Stomach (tissue), 9 donors: ENCODE results near the gene GCH1. TPM values are rescaled to one million over a fixed set of nuclear protein-coding genes. Genes with fewer than 3 reads are reported as not detected.

Experiments
- DNase-seq, 2 donors: peaks; one replicate each; pipeline versions ENCODE4 v3.0.0 to v3.0.0-alpha.2; 2013 to 2019
- H3K27ac ChIP-seq, 5 donors: fragments of 200-600 bp in 4 of 5; sonication (generic) in 4 of 5; one replicate each; pipeline ENCODE4 v1.5.1; 2013 to 2019; ENCODE audit warnings: mild to moderate bottlenecking in 1 of 5, moderate library complexity in 1 of 5
- H3K27me3 ChIP-seq, 3 donors: fragments of 200-600 bp; sonication (generic); one replicate each; pipeline ENCODE4 v1.5.1; 2017 to 2019; ENCODE audit warnings: mixed run types in 1 of 3
- H3K36me3 ChIP-seq, 4 donors: fragments of 200-600 bp; sonication (generic); 1 replicate in 3 of 4; 2 replicates in 1 of 4; pipeline ENCODE4 v1.5.1; 2016 to 2019
- H3K4me1 ChIP-seq, 4 donors: fragments of 200-600 bp; sonication (generic); one replicate each; pipeline ENCODE4 v1.5.1; 2016 to 2019
- H3K4me3 ChIP-seq, 4 donors: fragments of 200-600 bp; sonication (generic) in 3 of 4; one replicate each; pipeline ENCODE4 v1.5.1; 2016 to 2019; ENCODE audit warnings: mild to moderate bottlenecking in 1 of 4
- H3K9me3 ChIP-seq, 4 donors: fragments of 200-600 bp; sonication (generic); one replicate each; pipeline ENCODE4 v1.5.1; 2016 to 2019
- CTCF ChIP-seq, 7 experiments: fragments of 450-650 bp in 4 of 7; fragments of 200-600 bp in 3 of 7; sonication (generic) in 3 of 7; IDR thresholded peaks; one replicate each; pipeline ENCODE4 v1.5.1; 2016 to 2019; ENCODE audit warnings: antibody characterized with exemption in 7 of 7, control low read depth in 2 of 7, mild to moderate bottlenecking in 1 of 7
- EP300 ChIP-seq: sonication (generic); formaldehyde crosslinking; IDR thresholded peaks from one replicate; pipeline ENCODE4 v1.6.1; 2017; ENCODE audit warnings: antibody characterized with exemption
- POLR2A ChIP-seq, 4 donors: fragments of 450-650 bp; IDR thresholded peaks; one replicate each; pipeline ENCODE4 v1.6.1; 2016; ENCODE audit warnings: antibody characterized with exemption in 4 of 4, control low read depth in 2 of 4, mild to moderate bottlenecking in 1 of 4, moderate library complexity in 1 of 4
- POLR2AphosphoS5 ChIP-seq, 3 donors: sonication (generic); formaldehyde crosslinking; IDR thresholded peaks; one replicate each; pipeline ENCODE4 v1.6.1; 2016; ENCODE audit warnings: antibody characterized with exemption in 3 of 3
- WGBS, 5 donors: extraction: QIAGEN DNeasy Blood & Tissue Kit in 3 of 5; methylation state at CpG; one replicate each; pipeline versions ENCODE4 v1.1.5 to v1.1.7; 2013 to 2018; 5-methylcytosine and 5-hydroxymethylcytosine counted together
- intact Hi-C: fragments of 100-400 bp; cut with DNase I; formaldehyde crosslinking; loops from one replicate; pipeline ENCODE4 v1.15.1; 2023; ENCODE audit warnings: low total_unique reads
- polyA plus RNA-seq, 3 donors: library from polyadenylated mRNA; stranded (reverse); fragments of 200-250 nt; gene quantifications; one replicate each; pipeline ENCODE4 v1.2.3, GENCODE V29; 2013
- small RNA-seq, 4 donors: library from RNA; depleted of rRNA; stranded (forward); fragments of <200 nt; gene quantifications; one replicate each; pipeline ENCODE3, GENCODE V24; 2016
- total RNA-seq, 5 donors: library from RNA; depleted of rRNA; stranded (reverse); fragments of >200 nt; gene quantifications; one replicate each; pipeline versions ENCODE4 v1.1.0 to v1.2.3, GENCODE V29; 2014 to 2016
- donor health status: healthy with polysubstance abuse.
- donor health status: Bipolar disorder and iron deficiency.
- donor health status: healthy.

The GCH1 gene
- total and polyA plus RNA-seq, 8 donors: 0.58 to 52.1 (median 10.4) TPM

DNA sequence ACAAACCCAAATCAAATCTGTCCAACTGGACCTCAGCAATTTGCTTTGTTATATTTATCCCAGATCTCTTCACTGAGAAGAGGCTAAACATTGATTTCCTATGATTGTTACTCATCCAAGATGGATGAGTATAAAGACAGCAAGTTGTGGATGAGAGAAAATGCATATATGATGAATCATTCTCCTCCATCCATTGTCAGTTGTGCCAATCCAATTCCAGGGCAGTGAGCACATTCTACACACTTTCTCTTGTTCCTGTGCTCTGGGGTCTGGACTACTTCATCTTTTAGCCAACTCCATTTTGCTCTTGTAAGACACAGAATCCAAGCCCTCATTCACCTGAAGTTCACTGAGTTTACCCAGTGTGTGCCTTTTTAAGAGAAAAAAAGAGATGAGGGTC, 105.7 kb downstream of the GCH1 start:
- intact Hi-C loops: no loop called here
- H3K4me3 ChIP-seq: no peak overlapping the region
- H3K4me1 ChIP-seq: no peaks in the 10 kb centered on the region
- H3K36me3 ChIP-seq: peaks cover 0 to 9% (median 0%) of the 10 kb centered on the region in 4 donors
- H3K27ac ChIP-seq: no peak overlapping the region
- no peak for DNase-seq
- peaks cover 0 to 10% (median 4%) of the 10 kb centered on the region in 4 donors for H3K9me3 ChIP-seq
- TF ChIP-seq POLR2AphosphoS5 (IDR thresholded peaks at IDR 0.05) (no peak), CTCF (IDR thresholded peaks at IDR 0.05) (no peak), EP300 (no peak), POLR2A (IDR thresholded peaks at IDR 0.05) (no peak)
- H3K27me3 ChIP-seq: no peaks in the 10 kb centered on the region

DNA sequence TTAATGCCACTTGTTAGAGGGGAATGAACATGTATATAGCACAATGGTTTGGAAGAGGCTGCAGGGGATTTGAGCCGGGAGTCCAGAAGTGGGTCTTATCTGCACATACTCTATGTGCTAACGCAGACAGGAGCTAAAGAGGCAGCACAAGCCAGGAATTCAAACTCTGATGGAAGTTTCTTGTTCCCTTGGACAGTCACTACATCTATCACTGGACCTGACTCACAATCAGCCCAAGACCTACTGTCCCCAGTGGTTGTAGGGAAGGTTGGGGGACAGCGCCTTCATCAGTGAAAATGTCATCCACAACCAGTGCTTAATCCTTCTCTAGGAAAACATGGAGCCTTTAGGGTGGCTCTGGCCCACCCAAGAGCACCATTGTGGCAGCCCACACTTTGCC, 107.8 kb downstream of the GCH1 start:
- 93 to 99% (median 97%) methylated on average over 3 of the region's 3 CpGs for WGBS, 5 donors
- Histone ChIP-seq H3K27ac (no peak overlapping the region), H3K36me3 (peaks cover 5 to 19% (median 13%) of the 10 kb centered on the region in 4 donors), H3K9me3 (peaks cover 0 to 10% (median 4%) of the 10 kb centered on the region in 4 donors), H3K4me3 (no peak overlapping the region), H3K27me3 (no peaks in the 10 kb centered on the region), H3K4me1 (no peaks in the 10 kb centered on the region)
- TF ChIP-seq POLR2AphosphoS5 (IDR thresholded peaks at IDR 0.05) (no peak), CTCF (IDR thresholded peaks at IDR 0.05) (no peak), POLR2A (IDR thresholded peaks at IDR 0.05) (no peak), EP300 (no peak)
- intact Hi-C loops: no loop called here
- no peak for DNase-seq

DNA sequence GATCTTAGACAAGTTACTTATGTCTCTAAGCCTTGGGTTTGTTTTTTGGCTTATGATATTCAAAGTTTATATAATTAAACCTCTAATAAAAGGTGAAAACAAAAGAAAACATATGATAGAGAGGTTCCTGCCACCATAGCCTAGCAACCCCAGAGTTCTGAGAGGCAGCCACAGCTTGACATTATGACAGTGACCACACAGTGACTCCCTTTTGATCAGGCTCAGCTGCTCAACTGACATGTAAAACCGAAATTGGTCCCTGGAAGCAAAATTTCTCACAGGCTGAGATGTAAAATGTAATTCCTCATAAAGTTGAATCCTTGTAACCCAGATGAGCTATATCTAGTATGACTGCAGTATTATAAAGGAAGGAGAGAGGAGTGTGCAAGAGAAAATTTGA, 108.5 kb downstream of the GCH1 start:
- intact Hi-C loops: no loop called here

GRCh38 chr14:54792288-54792687, 110.3 kb downstream of the GCH1 start:
- intact Hi-C loops: no loop called here
- 77 to 82% (median 80%) methylated on average over 6 of the region's 6 CpGs for WGBS, 5 donors

More for the DNA sequence above, 108.5 kb downstream of the GCH1 start:
- peaks cover 0 to 10% (median 4%) of the 10 kb centered on the region in 4 donors for H3K9me3 ChIP-seq
- 47 to 70% (median 55%) methylated on average over 1 of the region's 1 CpG for WGBS, 5 donors
- no peaks in the 10 kb centered on the region for H3K4me1 ChIP-seq
- TF ChIP-seq POLR2AphosphoS5 (IDR thresholded peaks at IDR 0.05) (no peak), CTCF (IDR thresholded peaks at IDR 0.05) (no peak), POLR2A (IDR thresholded peaks at IDR 0.05) (no peak), EP300 (no peak)
- no peak overlapping the region for H3K27ac ChIP-seq
- peaks cover 8 to 25% (median 19%) of the 10 kb centered on the region in 4 donors for H3K36me3 ChIP-seq
- H3K27me3 ChIP-seq: no peaks in the 10 kb centered on the region
- DNase-seq: no peak
- H3K4me3 ChIP-seq: no peak overlapping the region

More at GRCh38 chr14:54792288-54792687, 110.3 kb downstream of the GCH1 start:
- H3K27ac ChIP-seq: no peak overlapping the region
- H3K9me3 ChIP-seq: peaks cover 0 to 10% (median 4%) of the 10 kb centered on the region in 4 donors
- DNase-seq: no peak
- H3K27me3 ChIP-seq: no peaks in the 10 kb centered on the region
- peaks cover 12 to 44% (median 33%) of the 10 kb centered on the region in 4 donors for H3K36me3 ChIP-seq
- no peaks in the 10 kb centered on the region for H3K4me1 ChIP-seq
- H3K4me3 ChIP-seq: no peak overlapping the region
- TF ChIP-seq POLR2A (IDR thresholded peaks at IDR 0.05) (no peak), CTCF (IDR thresholded peaks at IDR 0.05) (no peak), EP300 (no peak), POLR2AphosphoS5 (IDR thresholded peaks at IDR 0.05) (no peak)

Small RNAs within 50 kb of the gene (small RNA-seq; reads per million reads assigned to genes)
- 0 reads per million in 4 donors for gene MIR4308
- 0 reads per million in 4 donors for gene RNU6ATAC9P

Other genes starting within 250 kb of the GCH1 start
- 10 to 100 TPM in 1 of 5 donors, 1 to 10 TPM in 1, under 1 TPM in 2, not detected in 1; 0.29 to 15.6 (median 4.4) TPM for gene WDHD1, start 124.3 kb upstream of the GCH1 start, total RNA-seq
- 1 to 10 TPM in 2 of 3 donors, under 1 TPM in 1; 0.87 to 1.6 (median 1.2) TPM for gene WDHD1, start 124.3 kb upstream of the GCH1 start, polyA plus RNA-seq
- 10 to 100 TPM in 4 of 5 donors, 1 to 10 TPM in 1; 4.3 to 29.2 (median 18.1) TPM for gene SOCS4, start 124.4 kb upstream of the GCH1 start, total RNA-seq
- gene SOCS4, start 124.4 kb upstream of the GCH1 start, polyA plus RNA-seq: 1 to 10 TPM; 4.1 to 8.4 (median 7.1) TPM
- gene MAPK1IP1L, start 148.8 kb upstream of the GCH1 start, total RNA-seq: 10 to 100 TPM in 4 of 5 donors, 1 to 10 TPM in 1; 7.0 to 53.1 (median 29.9) TPM
- 10 to 100 TPM; 22.9 to 50.9 (median 27.2) TPM for gene MAPK1IP1L, start 148.8 kb upstream of the GCH1 start, polyA plus RNA-seq
- 100 to 1,000 TPM; 163 to 275 (median 222) TPM for gene LGALS3, start 226.4 kb upstream of the GCH1 start, total RNA-seq
- 100 to 1,000 TPM; 415 to 676 (median 423) TPM for gene LGALS3, start 226.4 kb upstream of the GCH1 start, polyA plus RNA-seq